Middle frontal gyrus (tissue), 1 donor: ENCODE measurements around the gene IFNA13.
"Not testable (repeated sequence)": the region's sequence is repeated elsewhere in the genome, so short reads cannot be mapped to it uniquely, and the experiment has no call there.

Source experiments
- DNase-seq: peaks from one replicate; pipeline ENCODE4 v3.0.0-alpha.2; 2015; ENCODE audit warnings: low spot score; ENCODE audit errors: extremely low spot score

Gene IFNA13

GRCh38 chr9:21367957-21368356 lies at the start of gene IFNA13:
IFNA13 (minus strand) TSS chr9:21368057; CDS start chr9:21368010, 47 bp downstream.
- DNase-seq, result no peak

DNA sequence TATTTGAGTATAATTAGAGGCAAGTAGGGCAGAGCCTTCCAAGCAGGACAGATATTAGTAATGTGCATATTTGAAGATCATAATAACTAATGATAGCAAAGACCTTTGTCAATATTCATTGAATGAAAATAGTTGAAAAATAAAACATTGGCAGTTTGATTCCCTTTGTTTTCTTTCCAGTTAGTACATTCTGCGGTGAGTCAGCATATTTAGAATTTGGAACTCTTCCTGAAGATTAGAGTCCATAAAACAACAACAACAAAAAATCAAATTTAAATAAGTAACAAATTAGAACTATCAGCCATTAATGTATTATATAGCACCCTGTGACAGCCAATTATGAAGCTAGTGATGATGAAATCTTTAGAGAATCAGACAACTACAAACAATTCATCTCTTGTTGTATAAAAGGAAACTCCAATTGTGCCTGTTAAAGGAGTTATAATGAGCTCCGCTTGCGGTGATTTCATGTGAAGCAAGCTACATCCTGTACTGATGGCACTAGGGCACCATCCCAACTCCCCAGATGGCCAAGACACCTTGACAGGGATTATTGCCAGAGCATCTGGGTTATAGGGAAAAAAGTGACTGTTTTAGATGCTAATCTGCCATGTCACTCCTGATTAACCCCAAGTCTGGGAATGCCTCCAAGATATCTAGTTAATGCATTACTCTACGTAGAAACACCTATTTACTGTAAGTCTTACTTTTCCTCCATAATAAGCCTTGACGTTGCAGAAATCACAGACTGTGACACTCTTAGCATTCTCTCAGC lies 47.8 kb upstream of the IFNA13 start:
- no peak for DNase-seq

DNA sequence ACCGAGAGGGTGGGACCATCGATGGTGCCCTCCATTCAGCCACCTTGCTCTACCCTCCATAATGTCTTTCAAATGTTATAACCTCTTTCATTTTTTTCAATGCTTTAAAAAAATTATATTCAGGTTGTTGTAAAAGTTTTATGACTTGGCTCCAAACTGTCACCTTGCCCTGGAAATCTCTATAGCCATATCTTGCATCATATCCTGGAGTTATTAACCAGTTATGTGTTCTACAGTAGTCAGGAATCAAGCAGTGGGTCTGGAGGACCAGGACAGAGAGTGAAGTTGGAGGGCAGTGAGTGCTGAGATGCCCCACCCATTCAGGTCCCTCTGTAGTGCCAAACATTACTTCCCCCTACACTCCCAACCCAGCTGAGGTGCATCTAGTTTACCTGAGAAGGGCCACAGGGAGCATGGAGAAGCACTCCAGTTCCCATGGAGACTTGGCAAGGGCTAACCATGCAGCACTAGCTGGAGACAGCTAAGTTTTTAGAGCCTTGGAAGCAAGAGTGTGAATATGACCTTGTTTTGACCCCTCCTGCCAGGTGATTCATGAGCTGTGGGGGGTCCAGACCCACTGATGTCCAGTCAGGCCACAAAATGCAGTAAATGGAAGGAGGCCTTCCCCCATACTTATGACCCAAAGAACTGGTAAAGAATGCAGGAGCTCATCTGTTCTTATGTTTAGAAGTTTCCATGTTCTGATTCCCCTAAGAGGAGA lies 46.5 kb upstream of the IFNA13 start:
- no peak for DNase-seq

GRCh38 chr9:21413624-21414023 lies 45.8 kb upstream of the IFNA13 start:
- no peak for DNase-seq

GRCh38 chr9:21413151-21413550 lies 45.3 kb upstream of the IFNA13 start:
- DNase-seq, result no peak

DNA sequence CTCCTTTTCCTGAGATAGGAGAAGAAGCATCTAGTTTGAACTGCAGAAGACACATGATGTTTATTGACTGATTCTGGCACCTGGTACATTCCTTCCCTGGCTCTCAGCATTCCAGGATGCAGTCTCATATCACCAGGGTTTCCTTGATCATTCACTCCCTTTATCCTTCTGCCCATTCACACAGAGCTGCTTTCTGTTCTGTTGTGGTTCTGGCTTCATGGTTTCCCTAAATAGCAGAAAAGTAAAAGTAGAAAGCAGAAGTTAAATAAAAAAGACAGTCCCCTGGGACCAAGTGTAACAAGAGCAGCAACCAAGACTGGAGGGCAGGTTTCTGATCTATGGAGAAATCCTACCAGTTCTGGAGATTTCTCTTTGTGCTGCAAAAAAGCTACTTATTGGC lies 44.2 kb upstream of the IFNA13 start:
- DNase-seq, result no peak

GRCh38 chr9:21408817-21409216 lies 41.0 kb upstream of the IFNA13 start, which contains the start of gene IFNA8:
IFNA8 (plus strand) TSS chr9:21409117; CDS start chr9:21409177, 60 bp downstream.
- no peak for DNase-seq

DNA sequence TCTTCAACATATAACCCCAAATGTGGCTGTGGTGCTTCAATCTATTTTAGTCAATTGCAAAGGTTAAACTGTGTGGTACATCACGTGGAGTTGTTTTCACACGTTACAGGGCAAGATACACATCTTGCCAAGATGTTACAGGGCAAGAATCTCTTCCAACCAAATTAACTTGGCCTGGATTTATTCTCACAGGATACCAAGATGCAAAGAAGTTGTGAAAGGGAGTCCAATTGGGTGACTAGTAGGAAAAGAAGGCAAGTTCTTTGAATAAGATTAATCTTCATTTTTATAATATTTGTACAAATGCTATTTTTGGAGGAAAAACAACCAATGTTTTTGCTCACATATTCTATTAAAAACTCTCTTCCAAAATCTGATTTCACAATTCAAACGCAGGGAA lies 36.3 kb upstream of the IFNA13 start:
- DNase-seq, result no peak

- no peak for DNase-seq
These were observed 34.8 kb upstream of the IFNA13 start for GRCh38 chr9:21402386-21403251.

GRCh38 chr9:21399956-21400355 lies 32.1 kb upstream of the IFNA13 start:
- no peak for DNase-seq

GRCh38 chr9:21398955-21399489 lies 31.2 kb upstream of the IFNA13 start:
- no peak for DNase-seq

DNA sequence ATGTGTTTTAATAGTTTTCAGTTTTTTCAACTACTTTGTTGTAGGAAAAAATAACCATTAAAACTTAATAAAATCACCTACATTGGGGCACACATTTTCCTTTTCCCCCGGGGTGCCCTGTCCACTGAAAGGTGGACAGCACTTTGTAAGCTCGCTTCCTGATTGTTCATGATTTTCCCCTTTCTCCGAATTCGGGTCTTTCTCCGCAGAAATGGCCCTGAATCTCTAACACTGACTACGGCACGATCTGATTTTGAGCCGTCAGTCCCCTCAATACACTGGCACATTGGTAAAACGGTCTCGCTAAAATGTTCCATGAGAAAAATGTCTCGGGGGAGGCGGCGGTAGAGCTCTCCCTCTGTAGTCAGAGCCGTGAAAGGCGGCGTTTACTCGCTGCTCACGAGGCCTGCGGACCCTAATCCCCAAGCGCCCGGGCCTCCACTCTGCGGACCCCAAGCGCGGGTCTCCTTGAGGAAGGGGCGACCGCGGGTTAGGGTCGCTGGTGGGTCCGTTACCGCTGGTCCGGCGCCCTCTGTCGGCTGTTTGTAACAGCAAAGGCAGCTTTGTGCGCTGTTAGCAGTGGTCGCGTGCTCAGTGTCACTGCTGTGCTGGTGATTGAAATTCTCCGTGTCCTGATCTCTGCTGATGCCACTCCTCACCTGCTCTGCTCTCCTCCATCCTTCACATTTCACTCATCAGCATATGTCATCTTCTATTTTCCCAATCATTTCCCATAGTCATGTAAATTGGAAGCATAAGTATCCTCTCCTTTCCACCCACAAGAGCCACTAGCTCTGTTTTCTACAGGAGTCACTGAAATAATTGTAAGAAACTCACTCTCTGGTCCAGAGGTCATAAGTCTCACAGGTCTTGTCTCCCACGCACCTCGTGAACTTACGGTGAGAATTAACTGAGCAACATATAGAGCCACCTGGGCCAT lies 28.2 kb upstream of the IFNA13 start:
- no peak for DNase-seq

GRCh38 chr9:21392270-21392669 lies 24.4 kb upstream of the IFNA13 start:
- DNase-seq, result no peak

DNA sequence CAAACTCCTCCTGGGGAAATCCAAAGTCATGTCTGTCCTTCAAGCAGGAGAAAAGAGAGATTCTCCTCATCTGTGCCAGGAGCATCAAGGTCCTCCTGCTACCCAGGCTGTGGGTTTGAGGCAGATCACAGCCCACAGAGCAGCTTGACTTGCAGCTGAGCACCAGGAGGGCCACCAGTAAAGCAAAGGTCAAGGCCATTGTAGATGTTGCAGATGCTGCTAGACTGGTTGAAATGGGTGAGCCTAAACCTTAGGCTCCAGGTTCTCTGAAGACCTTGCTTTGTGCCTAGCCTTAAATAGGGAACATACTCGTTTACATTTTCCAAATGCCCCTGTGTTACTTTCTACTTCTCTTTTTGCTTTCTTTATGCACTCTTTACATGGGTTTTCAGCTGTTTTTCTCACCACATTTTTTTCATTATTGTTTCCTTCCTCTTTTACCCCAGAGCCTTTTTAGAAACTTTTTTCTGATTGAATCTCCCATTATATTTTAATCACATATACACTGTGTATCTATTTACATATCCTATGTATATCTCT lies 17.3 kb upstream of the IFNA13 start, which contains the start of gene IFNA2:
Gene IFNA2, minus strand, starts transcription at position 268 of the 540 bp plus-strand sequence. Its CDS starts 69 bp downstream, at position 199.
- no peak for DNase-seq

GRCh38 chr9:21383627-21384026 lies 15.8 kb upstream of the IFNA13 start:
- DNase-seq, result no peak

- DNase-seq, result no peak
These were observed 13.8 kb upstream of the IFNA13 start for GRCh38 chr9:21381448-21382339.

- not testable (repeated sequence) for DNase-seq
These were observed 3.6 kb upstream of the IFNA13 start for GRCh38 chr9:21371467-21371866.

GRCh38 chr9:21367169-21367568 lies 688 bp downstream of the IFNA13 start:
- DNase-seq, result not testable (repeated sequence)

- no peak for DNase-seq
These were observed 5.6 kb downstream of the IFNA13 start for GRCh38 chr9:21362287-21362686.
